K562 (cell line): ENCODE data around the gene MOCOS.

Experiments used
- CBX2 ChIP-seq: fragments of 200-600 bp; sonication (generic); IDR thresholded peaks from one replicate; pipeline ENCODE4 v1.6.1; 2012; ENCODE audit warnings: mild to moderate bottlenecking, low read length, inconsistent platforms; ENCODE audit not compliant: insufficient read depth, poor library complexity, severe bottlenecking
- FOS ChIP-seq: IDR thresholded peaks from 3 replicates; pipeline ENCODE4 v1.6.1; 2011; ENCODE audit not compliant: insufficient read length; ENCODE audit errors: extremely low read depth
- JUN ChIP-seq, 2 experiments: sonication (generic) in 1 of 2; formaldehyde crosslinking in 1 of 2; IDR thresholded peaks; 2 replicates each; pipeline versions ENCODE4 v1.6.1 to v1.8.0; 2012 to 2022; ENCODE audit warnings: borderline replicate concordance in 2 of 2, mild to moderate bottlenecking in 2 of 2, improper control_type of control experiment in 1 of 2, low read depth in 1 of 2, low read length in 1 of 2, missing genetic modification reagents in 1 of 2
- L3MBTL2 ChIP-seq: fragments of 450-650 bp; IDR thresholded peaks from 2 replicates; pipeline ENCODE4 v1.6.1; 2016; ENCODE audit warnings: mild to moderate bottlenecking, moderate library complexity
- NR2C2 ChIP-seq, 2 experiments: fragments of 200-800 bp in 1 of 2; sonication (Bioruptor generic) in 1 of 2; sonication (generic) in 1 of 2; formaldehyde crosslinking in 1 of 2; IDR thresholded peaks; 2 replicates each; pipeline versions ENCODE4 v1.6.1 to v1.8.0; 2016 to 2022; ENCODE audit warnings: mild to moderate bottlenecking in 1 of 2, missing compliant biosample characterization in 1 of 2, missing genetic modification characterization in 1 of 2, missing genetic modification reagents in 1 of 2
- POLR2AphosphoS2 ChIP-seq: IDR thresholded peaks from 2 replicates; pipeline ENCODE4 v1.6.1; 2012; ENCODE audit warnings: low read length, improper control_type of control experiment
- SMARCE1 ChIP-seq: fragments of 450-650 bp; IDR thresholded peaks from 2 replicates; pipeline ENCODE4 v1.7.1; 2016; ENCODE audit warnings: mild to moderate bottlenecking
- SRSF9 ChIP-seq: fragments of 200-400 bp; formaldehyde crosslinking; IDR thresholded peaks from 2 replicates; pipeline ENCODE4 v1.6.1; 2017; ENCODE audit warnings: low read depth, low read length, borderline replicate concordance
- ZNF165 ChIP-seq: fragments of 250-450 bp; sonication (Bioruptor Pico); IDR thresholded peaks from 2 replicates; pipeline ENCODE4 v1.4.0; 2020; ENCODE audit warnings: borderline replicate concordance
- ZNF253 ChIP-seq: fragments of 250-450 bp; sonication (Bioruptor Pico); conservative IDR thresholded peaks from 2 replicates; pipeline ENCODE4 v1.6.1; 2021; ENCODE audit warnings: mild to moderate bottlenecking
- ZNF445 ChIP-seq: fragments of 250-450 bp; sonication (Bioruptor Pico); IDR thresholded peaks from 2 replicates; pipeline ENCODE4 v1.4.0; 2020; ENCODE audit warnings: low read depth, mild to moderate bottlenecking, moderate library complexity
- TF ChIP-seq, protein P1 (sequence below), 3 experiments: IDR thresholded peaks in 2 of 3; conservative IDR thresholded peaks in 1 of 3; 2 replicates each; pipeline ENCODE4 v1.5.1; 2011 to 2012; ENCODE audit warnings: low read length in 3 of 3, mild to moderate bottlenecking in 3 of 3, control low read depth in 2 of 3, improper control_type of control experiment in 1 of 3, inconsistent platforms in 1 of 3, low read depth in 1 of 3, mixed read lengths in 1 of 3, moderate library complexity in 1 of 3; ENCODE audit not compliant: insufficient read depth in 2 of 3
- TF ChIP-seq, protein P2 (sequence below): fragments of 450-650 bp; IDR thresholded peaks from 2 replicates; pipeline ENCODE4 v1.6.1; 2018; ENCODE audit not compliant: partially characterized antibody
- TF ChIP-seq, protein P3 (sequence below): sonication (generic); formaldehyde crosslinking; IDR thresholded peaks from 2 replicates; pipeline ENCODE4 v1.9.0; 2022; ENCODE audit warnings: mild to moderate bottlenecking, missing genetic modification reagents

- no peak for TF ChIP-seq SMARCE1
- no peak for TF ChIP-seq JUN (IDR thresholded peaks at IDR 0.05; ENCODE audit: borderline replicate concordance, low read depth, low read length)
- no peak for TF ChIP-seq JUN (CRISPR knock-in tag; IDR thresholded peaks at IDR 0.05; ENCODE audit: borderline replicate concordance)
- no peak for TF ChIP-seq SRSF9
- TF ChIP-seq ZNF253 (CRISPR knock-in tag) = no peak
- no peak for TF ChIP-seq ZNF445 (CRISPR knock-in tag)
- TF ChIP-seq FOS = no peak
- TF ChIP-seq, protein P1, sequence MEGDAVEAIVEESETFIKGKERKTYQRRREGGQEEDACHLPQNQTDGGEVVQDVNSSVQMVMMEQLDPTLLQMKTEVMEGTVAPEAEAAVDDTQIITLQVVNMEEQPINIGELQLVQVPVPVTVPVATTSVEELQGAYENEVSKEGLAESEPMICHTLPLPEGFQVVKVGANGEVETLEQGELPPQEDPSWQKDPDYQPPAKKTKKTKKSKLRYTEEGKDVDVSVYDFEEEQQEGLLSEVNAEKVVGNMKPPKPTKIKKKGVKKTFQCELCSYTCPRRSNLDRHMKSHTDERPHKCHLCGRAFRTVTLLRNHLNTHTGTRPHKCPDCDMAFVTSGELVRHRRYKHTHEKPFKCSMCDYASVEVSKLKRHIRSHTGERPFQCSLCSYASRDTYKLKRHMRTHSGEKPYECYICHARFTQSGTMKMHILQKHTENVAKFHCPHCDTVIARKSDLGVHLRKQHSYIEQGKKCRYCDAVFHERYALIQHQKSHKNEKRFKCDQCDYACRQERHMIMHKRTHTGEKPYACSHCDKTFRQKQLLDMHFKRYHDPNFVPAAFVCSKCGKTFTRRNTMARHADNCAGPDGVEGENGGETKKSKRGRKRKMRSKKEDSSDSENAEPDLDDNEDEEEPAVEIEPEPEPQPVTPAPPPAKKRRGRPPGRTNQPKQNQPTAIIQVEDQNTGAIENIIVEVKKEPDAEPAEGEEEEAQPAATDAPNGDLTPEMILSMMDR (IDR thresholded peaks at IDR 0.05 in 2 of 3, conservative IDR thresholded peaks at IDR 0.05 in 1 of 3; ENCODE audit: insufficient read depth in 2 of 3, low read depth in 1 of 3, low read length in 3 of 3) = no peak
- no peak for TF ChIP-seq CBX2
- no peak for TF ChIP-seq L3MBTL2
- TF ChIP-seq, protein P2, sequence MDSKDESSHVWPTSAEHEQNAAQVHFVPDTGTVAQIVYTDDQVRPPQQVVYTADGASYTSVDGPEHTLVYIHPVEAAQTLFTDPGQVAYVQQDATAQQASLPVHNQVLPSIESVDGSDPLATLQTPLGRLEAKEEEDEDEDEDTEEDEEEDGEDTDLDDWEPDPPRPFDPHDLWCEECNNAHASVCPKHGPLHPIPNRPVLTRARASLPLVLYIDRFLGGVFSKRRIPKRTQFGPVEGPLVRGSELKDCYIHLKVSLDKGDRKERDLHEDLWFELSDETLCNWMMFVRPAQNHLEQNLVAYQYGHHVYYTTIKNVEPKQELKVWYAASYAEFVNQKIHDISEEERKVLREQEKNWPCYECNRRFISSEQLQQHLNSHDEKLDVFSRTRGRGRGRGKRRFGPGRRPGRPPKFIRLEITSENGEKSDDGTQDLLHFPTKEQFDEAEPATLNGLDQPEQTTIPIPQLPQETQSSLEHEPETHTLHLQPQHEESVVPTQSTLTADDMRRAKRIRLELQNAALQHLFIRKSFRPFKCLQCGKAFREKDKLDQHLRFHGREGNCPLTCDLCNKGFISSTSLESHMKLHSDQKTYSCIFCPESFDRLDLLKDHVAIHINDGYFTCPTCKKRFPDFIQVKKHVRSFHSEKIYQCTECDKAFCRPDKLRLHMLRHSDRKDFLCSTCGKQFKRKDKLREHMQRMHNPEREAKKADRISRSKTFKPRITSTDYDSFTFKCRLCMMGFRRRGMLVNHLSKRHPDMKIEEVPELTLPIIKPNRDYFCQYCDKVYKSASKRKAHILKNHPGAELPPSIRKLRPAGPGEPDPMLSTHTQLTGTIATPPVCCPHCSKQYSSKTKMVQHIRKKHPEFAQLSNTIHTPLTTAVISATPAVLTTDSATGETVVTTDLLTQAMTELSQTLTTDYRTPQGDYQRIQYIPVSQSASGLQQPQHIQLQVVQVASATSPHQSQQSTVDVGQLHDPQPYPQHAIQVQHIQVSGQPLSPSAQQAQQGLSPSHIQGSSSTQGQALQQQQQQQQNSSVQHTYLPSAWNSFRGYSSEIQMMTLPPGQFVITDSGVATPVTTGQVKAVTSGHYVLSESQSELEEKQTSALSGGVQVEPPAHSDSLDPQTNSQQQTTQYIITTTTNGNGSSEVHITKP = no peak
- no peak for TF ChIP-seq POLR2AphosphoS2
- TF ChIP-seq, protein P3, sequence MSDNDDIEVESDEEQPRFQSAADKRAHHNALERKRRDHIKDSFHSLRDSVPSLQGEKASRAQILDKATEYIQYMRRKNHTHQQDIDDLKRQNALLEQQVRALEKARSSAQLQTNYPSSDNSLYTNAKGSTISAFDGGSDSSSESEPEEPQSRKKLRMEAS (CRISPR knock-in tag) = no peak
- no peak for TF ChIP-seq ZNF165 (CRISPR knock-in tag)
- TF ChIP-seq NR2C2 (CRISPR knock-in tag; IDR thresholded peaks at IDR 0.05) = no peak
- no peak for TF ChIP-seq NR2C2 (tag; IDR thresholded peaks at IDR 0.05)
These were observed 97.0 kb downstream of the MOCOS start for GRCh38 chr18:36284268-36284667.
